ENCODE data around the gene DNAAF5.

DNAAF5 gene

DNA sequence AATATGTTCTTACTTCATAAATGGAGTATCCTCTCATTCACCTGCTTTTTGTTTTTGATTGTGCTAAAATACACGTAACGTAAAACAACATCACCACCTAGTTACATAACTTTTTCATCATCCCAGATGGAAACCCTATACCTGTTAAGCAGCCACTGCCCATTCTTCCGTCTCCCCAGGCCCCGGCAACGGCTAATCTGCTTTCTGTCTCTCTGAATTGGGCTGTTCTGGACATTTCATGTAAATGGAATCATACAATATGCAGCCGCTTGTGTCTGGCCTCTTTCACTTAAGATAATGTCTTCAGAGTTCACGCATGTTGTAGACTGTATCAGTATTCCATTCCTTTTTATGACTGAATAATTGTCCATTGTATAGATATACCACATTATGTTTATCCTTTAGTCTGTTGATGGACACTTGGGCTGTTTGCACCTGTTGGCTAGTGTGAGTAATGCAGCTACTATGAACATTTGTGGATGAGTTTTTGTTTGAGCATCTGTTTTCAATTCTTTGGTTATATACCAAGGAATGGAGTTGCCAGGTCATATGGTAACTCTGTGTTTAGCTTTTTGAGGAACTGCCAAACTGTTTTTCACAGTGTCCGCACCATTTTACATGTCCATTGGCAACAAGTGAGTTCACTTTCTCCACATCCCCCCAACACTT lies 91.7 kb downstream of the DNAAF5 start:
- TF ChIP-seq, protein P1, sequence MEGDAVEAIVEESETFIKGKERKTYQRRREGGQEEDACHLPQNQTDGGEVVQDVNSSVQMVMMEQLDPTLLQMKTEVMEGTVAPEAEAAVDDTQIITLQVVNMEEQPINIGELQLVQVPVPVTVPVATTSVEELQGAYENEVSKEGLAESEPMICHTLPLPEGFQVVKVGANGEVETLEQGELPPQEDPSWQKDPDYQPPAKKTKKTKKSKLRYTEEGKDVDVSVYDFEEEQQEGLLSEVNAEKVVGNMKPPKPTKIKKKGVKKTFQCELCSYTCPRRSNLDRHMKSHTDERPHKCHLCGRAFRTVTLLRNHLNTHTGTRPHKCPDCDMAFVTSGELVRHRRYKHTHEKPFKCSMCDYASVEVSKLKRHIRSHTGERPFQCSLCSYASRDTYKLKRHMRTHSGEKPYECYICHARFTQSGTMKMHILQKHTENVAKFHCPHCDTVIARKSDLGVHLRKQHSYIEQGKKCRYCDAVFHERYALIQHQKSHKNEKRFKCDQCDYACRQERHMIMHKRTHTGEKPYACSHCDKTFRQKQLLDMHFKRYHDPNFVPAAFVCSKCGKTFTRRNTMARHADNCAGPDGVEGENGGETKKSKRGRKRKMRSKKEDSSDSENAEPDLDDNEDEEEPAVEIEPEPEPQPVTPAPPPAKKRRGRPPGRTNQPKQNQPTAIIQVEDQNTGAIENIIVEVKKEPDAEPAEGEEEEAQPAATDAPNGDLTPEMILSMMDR (conservative IDR thresholded peaks at IDR 0.05; ENCODE audit: low read length) = peak; percentile 53
- no peak for TF ChIP-seq EZH2phosphoT487 (IDR thresholded peaks at IDR 0.05; ENCODE audit: borderline replicate concordance)
- H3K9ac ChIP-seq (ENCODE audit: low read depth, low read length, poor library complexity, severe bottlenecking) = peak overlapping the region; percentile 76
- H3F3A ChIP-seq (ENCODE audit: low read depth) = no peaks in the 10 kb centered on the region
- H2AFZ ChIP-seq (ENCODE audit: low read length) = no peak overlapping the region
- H3K4me2 ChIP-seq (ENCODE audit: low read depth, low read length, poor library complexity, severe bottlenecking) = peak overlapping the region; percentile 91
- no peaks in the 10 kb centered on the region for H3K36me3 ChIP-seq (ENCODE audit: insufficient read depth, low read length)
- no peaks in the 10 kb centered on the region for H3K9me2 ChIP-seq (replicated peaks; ENCODE audit: low read depth, low read length)
- H3K27me3 ChIP-seq (ENCODE audit: insufficient read depth, low read length, poor library complexity, severe bottlenecking) = no peaks in the 10 kb centered on the region
- H3K9me3 ChIP-seq (ENCODE audit: insufficient read depth, low read depth, low read length) = no peaks in the 10 kb centered on the region
- H3K79me2 ChIP-seq (ENCODE audit: insufficient read depth, low read length) = peaks cover 62% of the 10 kb centered on the region
- peaks cover 33% of the 10 kb centered on the region for H4K20me1 ChIP-seq (ENCODE audit: insufficient read depth, low read length, poor library complexity, severe bottlenecking)
- peaks cover 41% of the 10 kb centered on the region for H3K4me1 ChIP-seq (ENCODE audit: insufficient read depth, low read length, poor library complexity, severe bottlenecking)
- H3K4me3 ChIP-seq (ENCODE audit: low read length, poor library complexity, severe bottlenecking) = peak overlapping the region; percentile 84

DNA sequence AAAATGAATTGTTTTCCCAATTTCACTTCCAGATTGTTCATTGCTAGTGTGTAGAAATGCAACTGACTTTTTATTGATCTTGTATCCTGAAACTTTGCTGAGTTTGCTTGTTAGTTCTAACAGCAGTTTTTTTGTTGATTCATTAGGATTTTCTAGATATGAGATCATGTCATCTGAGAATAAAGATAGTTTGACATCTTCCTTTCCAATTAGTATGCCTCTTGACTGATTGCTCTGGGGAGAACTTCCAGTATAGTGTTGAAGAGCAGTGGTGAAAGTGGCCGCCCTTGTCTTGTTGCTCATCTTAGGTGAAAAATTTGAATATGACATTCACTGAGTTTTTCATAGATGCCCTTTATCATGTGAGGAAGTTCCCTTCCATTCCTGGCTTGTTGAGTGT lies 93.8 kb downstream of the DNAAF5 start:
- Histone ChIP-seq H2AFZ (ENCODE audit: low read length) (no peak overlapping the region), H3K4me2 (ENCODE audit: low read depth, low read length, poor library complexity, severe bottlenecking) (peak overlapping the region; percentile 25), H4K20me1 (ENCODE audit: insufficient read depth, low read length, poor library complexity, severe bottlenecking) (peaks cover 33% of the 10 kb centered on the region), H3F3A (ENCODE audit: low read depth) (no peaks in the 10 kb centered on the region), H3K27me3 (ENCODE audit: insufficient read depth, low read length, poor library complexity, severe bottlenecking) (no peaks in the 10 kb centered on the region), H3K9ac (ENCODE audit: low read depth, low read length, poor library complexity, severe bottlenecking) (no peak overlapping the region), H3K36me3 (ENCODE audit: insufficient read depth, low read length) (no peaks in the 10 kb centered on the region), H3K79me2 (ENCODE audit: insufficient read depth, low read length) (peaks cover 79% of the 10 kb centered on the region), H3K4me3 (ENCODE audit: low read length, poor library complexity, severe bottlenecking) (no peak overlapping the region), H3K9me2 (replicated peaks; ENCODE audit: low read depth, low read length) (no peaks in the 10 kb centered on the region), H3K9me3 (ENCODE audit: insufficient read depth, low read depth, low read length) (no peaks in the 10 kb centered on the region), H3K4me1 (ENCODE audit: insufficient read depth, low read length, poor library complexity, severe bottlenecking) (peaks cover 43% of the 10 kb centered on the region)
- TF ChIP-seq, protein P1 (conservative IDR thresholded peaks at IDR 0.05; ENCODE audit: low read length) = no peak
- no peak for TF ChIP-seq EZH2phosphoT487 (IDR thresholded peaks at IDR 0.05; ENCODE audit: borderline replicate concordance)

DNA sequence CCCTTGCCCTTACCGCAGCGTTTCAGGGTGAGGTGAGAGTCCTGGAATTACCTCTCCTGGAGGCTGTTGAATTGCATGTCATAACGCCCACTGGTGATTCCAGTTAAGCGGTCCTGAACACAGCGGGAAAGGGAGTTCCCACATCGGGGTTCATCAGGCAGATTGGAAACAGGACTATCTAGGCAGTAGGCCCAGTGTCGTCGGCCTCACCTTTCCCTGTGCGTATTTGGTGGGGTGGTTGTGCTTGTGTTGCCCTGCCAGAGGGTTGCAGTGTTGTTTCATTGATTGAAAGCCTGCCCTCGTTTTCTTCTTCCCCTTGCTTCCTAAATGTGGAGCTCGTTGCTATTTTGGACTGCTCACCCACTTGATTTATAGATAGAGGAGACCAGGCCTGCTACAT lies 95.2 kb downstream of the DNAAF5 start:
- H3K36me3 ChIP-seq (ENCODE audit: insufficient read depth, low read length) = peaks cover 6% of the 10 kb centered on the region; the same call in 1 of the 2 replicates
- H3K9me3 ChIP-seq (ENCODE audit: insufficient read depth, low read depth, low read length) = no peaks in the 10 kb centered on the region
- no peaks in the 10 kb centered on the region for H3F3A ChIP-seq (ENCODE audit: low read depth)
- no peaks in the 10 kb centered on the region for H3K27me3 ChIP-seq (ENCODE audit: insufficient read depth, low read length, poor library complexity, severe bottlenecking)
- H4K20me1 ChIP-seq (ENCODE audit: insufficient read depth, low read length, poor library complexity, severe bottlenecking) = peaks cover 36% of the 10 kb centered on the region
- H2AFZ ChIP-seq (ENCODE audit: low read length) = no peak overlapping the region
- H3K9ac ChIP-seq (ENCODE audit: low read depth, low read length, poor library complexity, severe bottlenecking) = no peak overlapping the region
- peaks cover 89% of the 10 kb centered on the region for H3K79me2 ChIP-seq (ENCODE audit: insufficient read depth, low read length)
- H3K4me2 ChIP-seq (ENCODE audit: low read depth, low read length, poor library complexity, severe bottlenecking) = peak overlapping the region; percentile 46
- peaks cover 44% of the 10 kb centered on the region for H3K4me1 ChIP-seq (ENCODE audit: insufficient read depth, low read length, poor library complexity, severe bottlenecking)
- H3K4me3 ChIP-seq (ENCODE audit: low read length, poor library complexity, severe bottlenecking) = no peak overlapping the region
- TF ChIP-seq, protein P1 (conservative IDR thresholded peaks at IDR 0.05; ENCODE audit: low read length) = peak; percentile 31; the same call in 1 of the 2 replicates
- TF ChIP-seq EZH2phosphoT487 (IDR thresholded peaks at IDR 0.05; ENCODE audit: borderline replicate concordance) = no peak
- no peaks in the 10 kb centered on the region for H3K9me2 ChIP-seq (replicated peaks; ENCODE audit: low read depth, low read length)
